Measurements from ENCODE around the gene DRD5. TPM values are rescaled to one million over a fixed set of nuclear protein-coding genes. Genes with fewer than 3 reads are reported as not detected.
"Not testable (repeated sequence)": the region's sequence is repeated elsewhere in the genome, so short reads cannot be mapped to it uniquely, and the experiment has no call there.

The DRD5 gene
- total and polyA plus RNA-seq, 2 experiments from 2014 or later: not detected

DNA sequence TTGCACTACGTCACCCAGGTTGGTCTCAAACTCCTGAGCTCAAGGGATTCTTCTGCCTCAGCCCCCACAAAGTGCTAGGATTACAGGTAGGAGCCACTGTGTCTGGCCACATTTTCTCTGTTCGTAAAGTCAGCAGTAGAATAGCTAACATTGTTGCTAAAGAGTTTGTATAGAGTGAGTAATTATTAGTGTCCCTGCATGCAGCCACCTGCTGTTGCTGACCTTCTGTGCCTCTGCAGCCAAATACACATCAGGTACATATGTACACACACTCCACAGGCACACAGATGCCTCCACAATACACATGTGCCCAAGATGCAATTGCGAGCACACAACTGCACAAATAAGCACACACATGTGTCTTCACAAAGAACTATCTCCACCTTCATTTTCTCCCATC lies 10.9 kb downstream of the DRD5 start:
- TF ChIP-seq EZH2phosphoT487 (IDR thresholded peaks at IDR 0.05; ENCODE audit: insufficient read depth, low read depth) (no peak), EZH2 (IDR thresholded peaks at IDR 0.05; ENCODE audit: insufficient read depth, poor library complexity, severe bottlenecking) (no peak)
- no peak overlapping the region for H3K27ac ChIP-seq
- H3F3A ChIP-seq (ENCODE audit: insufficient read depth): no peaks in the 10 kb centered on the region
- WGBS, 2 experiments (ENCODE audit: low coverage in 1 of 2, low lambda C conversion rate in 2 of 2, missing lambda C conversion rate in 2 of 2): 37 to 52% methylated on average over 3 of the region's 3 CpGs
- no peaks in the 10 kb centered on the region for H4K20me1 ChIP-seq (ENCODE audit: insufficient read depth)
- in situ Hi-C loops (cut with MboI): no loop called here
- no peaks in the 10 kb centered on the region for H3K79me2 ChIP-seq (ENCODE audit: insufficient read depth)
- H3K4me2 ChIP-seq (ENCODE audit: unreplicated experiment): no peak overlapping the region
- H3K9me2 ChIP-seq (ENCODE audit: insufficient read depth): no peaks in the 10 kb centered on the region
- H3K27me3 ChIP-seq (replicated peaks; ENCODE audit: insufficient read depth): no peaks in the 10 kb centered on the region
- H3K4me1 ChIP-seq (ENCODE audit: insufficient read depth): no peaks in the 10 kb centered on the region
- H3K36me3 ChIP-seq (ENCODE audit: low read depth): no peaks in the 10 kb centered on the region
- H3K4me3 ChIP-seq: no peak overlapping the region
- H3K9ac ChIP-seq: no peak overlapping the region
- DNase-seq: no peak
- H3K9me3 ChIP-seq (ENCODE audit: low read depth): no peaks in the 10 kb centered on the region
- H2AFZ ChIP-seq: no peak overlapping the region

- H3K79me2 ChIP-seq (ENCODE audit: insufficient read depth); H3K27me3 ChIP-seq (replicated peaks; ENCODE audit: insufficient read depth); H3K9me3 ChIP-seq (ENCODE audit: low read depth); H3K9me2 ChIP-seq (ENCODE audit: insufficient read depth); H3K4me3 ChIP-seq; H4K20me1 ChIP-seq (ENCODE audit: insufficient read depth); in situ Hi-C loops (cut with MboI); H3K9ac ChIP-seq; H3K4me2 ChIP-seq (ENCODE audit: unreplicated experiment); H3K36me3 ChIP-seq (ENCODE audit: low read depth); H3K27ac ChIP-seq; H3F3A ChIP-seq (ENCODE audit: insufficient read depth); H2AFZ ChIP-seq; H3K4me1 ChIP-seq (ENCODE audit: insufficient read depth): not testable (repeated sequence)
- DNase-seq: peak; percentile 36
- WGBS, 2 experiments (ENCODE audit: low coverage in 1 of 2, low lambda C conversion rate in 2 of 2, missing lambda C conversion rate in 2 of 2): 10 to 14% methylated on average over 2 of the region's 2 CpGs
These were observed 15.2 kb downstream of the DRD5 start for GRCh38 chr4:9796641-9797040.

DNA sequence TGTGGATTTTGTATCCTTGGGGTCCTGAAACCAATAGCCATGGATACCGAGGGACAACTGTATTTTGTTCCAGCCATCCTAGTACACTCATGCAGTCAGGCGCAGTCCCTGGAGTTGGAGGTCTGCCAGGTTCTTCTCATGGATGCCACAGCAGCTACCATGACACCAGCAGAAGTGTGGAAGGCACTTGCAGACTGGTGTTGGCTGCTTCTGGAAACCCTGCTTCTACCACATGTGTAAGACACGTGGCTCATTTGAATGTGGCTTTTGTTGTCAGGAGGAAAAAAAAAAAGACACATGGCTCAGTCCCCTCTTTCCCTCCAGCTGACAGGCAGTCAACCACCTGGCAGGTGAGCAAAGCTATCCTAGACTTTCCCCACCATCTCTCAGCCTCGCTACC lies 19.4 kb downstream of the DRD5 start:
- 24 to 32% methylated on average over 4 of the region's 4 CpGs for WGBS, 2 experiments (ENCODE audit: low coverage in 1 of 2, low lambda C conversion rate in 2 of 2, missing lambda C conversion rate in 2 of 2)
- in situ Hi-C loops (cut with MboI): no loop called here
- no peak overlapping the region for H2AFZ ChIP-seq

DNA sequence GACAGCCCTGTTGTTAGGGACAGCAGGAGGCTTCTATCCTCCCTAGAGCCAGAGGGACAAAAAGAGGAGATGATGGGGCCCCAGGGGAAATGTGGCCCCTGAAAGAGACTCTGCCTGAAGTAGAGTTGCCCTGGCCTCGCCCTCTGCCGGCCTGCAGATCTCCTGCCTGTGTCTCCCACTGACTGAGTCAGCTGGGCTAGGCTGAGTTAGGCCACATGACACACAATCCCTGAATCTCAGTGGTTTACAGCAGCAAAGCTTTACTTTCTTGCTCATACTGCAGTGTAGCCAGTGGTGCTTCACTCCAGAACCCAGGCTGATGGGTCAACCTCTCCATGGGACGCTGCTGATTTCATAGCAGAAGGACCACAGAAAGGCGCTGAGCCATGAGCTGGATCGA lies 23.5 kb downstream of the DRD5 start:
- Histone ChIP-seq H3K79me2 (ENCODE audit: insufficient read depth) (no peaks in the 10 kb centered on the region), H3K9me2 (ENCODE audit: insufficient read depth) (no peaks in the 10 kb centered on the region), H3K36me3 (ENCODE audit: low read depth) (no peaks in the 10 kb centered on the region), H3K27me3 (replicated peaks; ENCODE audit: insufficient read depth) (no peaks in the 10 kb centered on the region), H3K27ac (no peak overlapping the region), H2AFZ (no peak overlapping the region), H4K20me1 (ENCODE audit: insufficient read depth) (no peaks in the 10 kb centered on the region), H3F3A (ENCODE audit: insufficient read depth) (no peaks in the 10 kb centered on the region), H3K4me2 (ENCODE audit: unreplicated experiment) (no peak overlapping the region), H3K4me1 (ENCODE audit: insufficient read depth) (no peaks in the 10 kb centered on the region), H3K4me3 (no peak overlapping the region), H3K9me3 (ENCODE audit: low read depth) (no peaks in the 10 kb centered on the region), H3K9ac (no peak overlapping the region)
- TF ChIP-seq EZH2 (IDR thresholded peaks at IDR 0.05; ENCODE audit: insufficient read depth, poor library complexity, severe bottlenecking): no peak
- in situ Hi-C loops (cut with MboI): no loop called here
- 44% methylated on average over 5 of the region's 5 CpGs for WGBS, 2 experiments (ENCODE audit: low coverage in 1 of 2, low lambda C conversion rate in 2 of 2, missing lambda C conversion rate in 2 of 2)
- DNase-seq: peak; percentile 36

More for the DNA sequence above, 19.4 kb downstream of the DRD5 start:
- H3K27me3 ChIP-seq (replicated peaks; ENCODE audit: insufficient read depth): no peaks in the 10 kb centered on the region
- H3K4me3 ChIP-seq: no peak overlapping the region
- no peaks in the 10 kb centered on the region for H3K36me3 ChIP-seq (ENCODE audit: low read depth)
- no peak overlapping the region for H3K9ac ChIP-seq
- H3F3A ChIP-seq (ENCODE audit: insufficient read depth): no peaks in the 10 kb centered on the region
- no peaks in the 10 kb centered on the region for H4K20me1 ChIP-seq (ENCODE audit: insufficient read depth)
- H3K27ac ChIP-seq: no peak overlapping the region
- H3K9me3 ChIP-seq (ENCODE audit: low read depth): no peaks in the 10 kb centered on the region
- no peaks in the 10 kb centered on the region for H3K4me1 ChIP-seq (ENCODE audit: insufficient read depth)
- H3K4me2 ChIP-seq (ENCODE audit: unreplicated experiment): no peak overlapping the region
- TF ChIP-seq EZH2phosphoT487 (IDR thresholded peaks at IDR 0.05; ENCODE audit: insufficient read depth, low read depth) (no peak), EZH2 (IDR thresholded peaks at IDR 0.05; ENCODE audit: insufficient read depth, poor library complexity, severe bottlenecking) (no peak)
- H3K9me2 ChIP-seq (ENCODE audit: insufficient read depth): no peaks in the 10 kb centered on the region
- no peaks in the 10 kb centered on the region for H3K79me2 ChIP-seq (ENCODE audit: insufficient read depth)
- DNase-seq: no peak

- Histone ChIP-seq H4K20me1 (ENCODE audit: insufficient read depth) (no peaks in the 10 kb centered on the region), H3K27ac (no peak overlapping the region), H3K9ac (no peak overlapping the region), H3K9me3 (ENCODE audit: low read depth) (no peaks in the 10 kb centered on the region), H2AFZ (no peak overlapping the region), H3K79me2 (ENCODE audit: insufficient read depth) (no peaks in the 10 kb centered on the region), H3K4me1 (ENCODE audit: insufficient read depth) (peaks cover 8% of the 10 kb centered on the region), H3K4me2 (ENCODE audit: unreplicated experiment) (no peak overlapping the region), H3K36me3 (ENCODE audit: low read depth) (no peaks in the 10 kb centered on the region), H3F3A (ENCODE audit: insufficient read depth) (peaks cover 4% of the 10 kb centered on the region; the same call in 1 of the 2 replicates), H3K27me3 (replicated peaks; ENCODE audit: insufficient read depth) (peaks cover 7% of the 10 kb centered on the region; the same call in 1 of the 2 replicates), H3K9me2 (ENCODE audit: insufficient read depth) (no peaks in the 10 kb centered on the region), H3K4me3 (no peak overlapping the region)
- no peak for DNase-seq
- in situ Hi-C loops (cut with MboI): no loop called here
- TF ChIP-seq EZH2phosphoT487 (IDR thresholded peaks at IDR 0.05; ENCODE audit: insufficient read depth, low read depth): no peak
- no peak for TF ChIP-seq EZH2 (IDR thresholded peaks at IDR 0.05; ENCODE audit: insufficient read depth, poor library complexity, severe bottlenecking)
- WGBS, 2 experiments (ENCODE audit: low coverage in 1 of 2, low lambda C conversion rate in 2 of 2, missing lambda C conversion rate in 2 of 2): 75 to 76% methylated on average over 5 of the region's 5 CpGs
These were observed 26.6 kb downstream of the DRD5 start for GRCh38 chr4:9808077-9808476.

All from GM23248 (cell line).